Renal cortex interstitium (tissue), 11 donors: ENCODE measurements around the gene HBP1. TPM values are rescaled to one million over a fixed set of nuclear protein-coding genes. Genes with fewer than 3 reads are reported as not detected.
"Not testable (repeated sequence)": the region's sequence is repeated elsewhere in the genome, so short reads cannot be mapped to it uniquely, and the experiment has no call there.

Experiments used
- DNase-seq, 11 donors: peaks; one replicate each; pipeline ENCODE4 v3.0.0-alpha.2; 2013; ENCODE audit warnings: low read depth in 9 of 11, low spot score in 4 of 11; ENCODE audit errors: extremely low read depth in 1 of 11
- polyA plus RNA-seq, 3 donors: library from polyadenylated mRNA; unstranded; fragments of 120-200 nt; gene quantifications; one replicate each; pipeline ENCODE4 v1.2.1, GENCODE V29; 2013; ENCODE audit not compliant: insufficient read length in 3 of 3

The HBP1 gene
- polyA plus RNA-seq, 3 donors = 110 to 155 (median 138) TPM

- no peak for DNase-seq
Measured at GRCh38 chr7:107207459-107207858, 38.7 kb downstream of the HBP1 start.

- DNase-seq = no peak
Measured at GRCh38 chr7:107208024-107208521, 39.3 kb downstream of the HBP1 start.

- DNase-seq = no peak
Measured at GRCh38 chr7:107208563-107208962, 39.8 kb downstream of the HBP1 start.

- no peak for DNase-seq
Measured at GRCh38 chr7:107209565-107209964, 40.8 kb downstream of the HBP1 start.

GRCh38 chr7:107210400-107210799, 41.6 kb downstream of the HBP1 start:
- DNase-seq = no peak

GRCh38 chr7:107212725-107213124, 43.9 kb downstream of the HBP1 start:
- no peak for DNase-seq

GRCh38 chr7:107213193-107213788, 44.5 kb downstream of the HBP1 start:
- DNase-seq = no peak

- no peak for DNase-seq
Measured at GRCh38 chr7:107213945-107214344, 45.1 kb downstream of the HBP1 start.

- DNase-seq = no peak
Measured at GRCh38 chr7:107219563-107220244, 50.9 kb downstream of the HBP1 start.

GRCh38 chr7:107220356-107220755, 51.6 kb downstream of the HBP1 start:
- DNase-seq = no peak

- DNase-seq = not testable (repeated sequence)
Measured at GRCh38 chr7:107220806-107221205, 52.0 kb downstream of the HBP1 start.

GRCh38 chr7:107224374-107225223, 55.8 kb downstream of the HBP1 start:
- no peak for DNase-seq

- no peak for DNase-seq
Measured at GRCh38 chr7:107228291-107228690, 59.5 kb downstream of the HBP1 start.

GRCh38 chr7:107230334-107230733, 61.5 kb downstream of the HBP1 start:
- DNase-seq = no peak

- DNase-seq = no peak
Measured at GRCh38 chr7:107232568-107233090, 63.8 kb downstream of the HBP1 start.

GRCh38 chr7:107233174-107233573, 64.4 kb downstream of the HBP1 start:
- DNase-seq = no peak

GRCh38 chr7:107233981-107234380, 65.2 kb downstream of the HBP1 start:
- DNase-seq = no peak

- no peak for DNase-seq
Measured at GRCh38 chr7:107234436-107234835, 65.6 kb downstream of the HBP1 start.

GRCh38 chr7:107236862-107237261, 68.1 kb downstream of the HBP1 start:
- DNase-seq = no peak

GRCh38 chr7:107237451-107237850, 68.6 kb downstream of the HBP1 start:
- no peak for DNase-seq
